ENCODE results near the gene SNX13. TPM values are rescaled to one million over a fixed set of nuclear protein-coding genes. Genes with fewer than 3 reads are reported as not detected.

SNX13 gene
- total and polyA plus RNA-seq, 5 donors from 2014 or later: 11.9 to 32.5 (median 13.0) TPM

DNA sequence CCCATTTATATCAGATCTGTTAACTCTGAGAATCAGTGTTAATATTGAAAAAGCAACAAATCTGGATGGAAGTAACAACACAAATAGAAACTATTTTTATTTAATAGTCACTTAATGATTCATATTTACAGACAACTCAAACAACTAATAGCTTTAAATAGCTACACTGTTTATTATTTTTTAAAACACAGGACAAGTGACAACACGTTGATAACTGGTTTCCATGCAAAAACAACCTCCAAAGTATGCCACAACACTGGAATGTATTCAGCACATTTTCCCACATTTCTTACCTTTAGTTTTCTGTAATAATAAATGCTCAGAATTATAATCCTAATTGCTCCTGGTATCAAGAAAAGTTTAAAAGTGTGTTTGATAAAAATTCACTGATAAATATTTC is 4.0 kb downstream of the SNX13 start:
- H3K27me3 Mint-ChIP-seq: no peaks in the 10 kb centered on the region
- no peak overlapping the region for H3K27ac ChIP-seq (ENCODE audit: insufficient read depth, low read length, poor library complexity, severe bottlenecking)
- H3K27me3 ChIP-seq (ENCODE audit: control insufficient read depth, insufficient read depth, low read length): no peaks in the 10 kb centered on the region
- no peak for ATAC-seq (ENCODE audit: low read depth in 2 of 2)
- peak overlapping the region; percentile 2 for H3K4me3 ChIP-seq (ENCODE audit: low read depth, low read length)
- H3K9me3 Mint-ChIP-seq: peaks cover 0 to 2% (median 0%) of the 10 kb centered on the region in 7 donors
- no peaks in the 10 kb centered on the region for H3K9me3 ChIP-seq (ENCODE audit: control insufficient read depth in 2 of 2, low read length in 2 of 2)
- H3K4me1 Mint-ChIP-seq: peaks cover 47 to 84% (median 57%) of the 10 kb centered on the region in 4 donors
- peaks cover 2% of the 10 kb centered on the region for H3K36me3 ChIP-seq (ENCODE audit: control insufficient read depth, insufficient read depth, low read length)
- peaks cover 46% of the 10 kb centered on the region for H3K4me1 ChIP-seq (ENCODE audit: control insufficient read depth, insufficient read depth, low read length, poor library complexity, severe bottlenecking)
- H3K27ac Mint-ChIP-seq: no peak overlapping the region
- no peak for DNase-seq
- peak overlapping the region in 1 of 4 donors; percentile 79 for H3K4me3 Mint-ChIP-seq
- no peaks in the 10 kb centered on the region for H3K36me3 Mint-ChIP-seq

DNA sequence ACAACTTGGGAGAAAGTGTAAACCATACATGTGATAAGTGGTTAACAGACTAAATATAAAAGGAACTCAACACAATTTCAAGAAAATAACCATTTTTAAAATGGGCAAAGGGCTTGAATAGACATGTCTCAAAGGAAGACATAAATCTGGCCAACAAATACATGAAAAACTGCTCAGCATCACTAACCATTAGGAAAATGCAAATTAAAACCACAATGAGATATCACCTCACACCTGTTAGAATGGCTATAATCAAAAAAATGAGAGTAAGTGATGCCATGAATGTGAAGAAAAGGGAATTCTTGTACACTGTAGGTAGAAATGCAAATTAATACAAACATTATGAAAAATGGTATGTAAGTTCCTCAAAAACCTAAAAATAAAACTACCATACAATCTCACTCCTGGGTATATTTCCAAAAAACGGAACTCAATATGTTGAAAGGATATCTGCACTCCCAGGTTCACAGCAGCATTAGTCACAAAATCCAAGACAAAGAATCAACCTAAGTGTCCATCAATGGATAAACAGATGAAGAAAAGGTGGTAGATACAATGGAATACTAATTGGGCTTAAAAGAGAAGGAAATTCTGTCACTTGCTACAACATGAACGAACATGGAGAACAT is 5.6 kb downstream of the SNX13 start:
- no peaks in the 10 kb centered on the region for H3K9me3 Mint-ChIP-seq
- H3K4me3 ChIP-seq (ENCODE audit: low read depth, low read length): peak overlapping the region; percentile 27
- peaks cover 45% of the 10 kb centered on the region for H3K4me1 ChIP-seq (ENCODE audit: control insufficient read depth, insufficient read depth, low read length, poor library complexity, severe bottlenecking)
- H3K36me3 ChIP-seq (ENCODE audit: control insufficient read depth, insufficient read depth, low read length): peaks cover 2% of the 10 kb centered on the region
- peaks cover 54 to 89% (median 59%) of the 10 kb centered on the region in 4 donors for H3K4me1 Mint-ChIP-seq
- peak overlapping the region in 1 of 4 donors; percentile 69 for H3K4me3 Mint-ChIP-seq
- no peak for ATAC-seq (ENCODE audit: low read depth in 2 of 2)
- H3K9me3 ChIP-seq (ENCODE audit: control insufficient read depth in 2 of 2, low read length in 2 of 2): no peaks in the 10 kb centered on the region
- no peaks in the 10 kb centered on the region for H3K27me3 Mint-ChIP-seq
- no peaks in the 10 kb centered on the region for H3K36me3 Mint-ChIP-seq
- no peak for DNase-seq
- no peak overlapping the region for H3K27ac ChIP-seq (ENCODE audit: insufficient read depth, low read length, poor library complexity, severe bottlenecking)
- no peaks in the 10 kb centered on the region for H3K27me3 ChIP-seq (ENCODE audit: control insufficient read depth, insufficient read depth, low read length)
- H3K27ac Mint-ChIP-seq: no peak overlapping the region

DNA sequence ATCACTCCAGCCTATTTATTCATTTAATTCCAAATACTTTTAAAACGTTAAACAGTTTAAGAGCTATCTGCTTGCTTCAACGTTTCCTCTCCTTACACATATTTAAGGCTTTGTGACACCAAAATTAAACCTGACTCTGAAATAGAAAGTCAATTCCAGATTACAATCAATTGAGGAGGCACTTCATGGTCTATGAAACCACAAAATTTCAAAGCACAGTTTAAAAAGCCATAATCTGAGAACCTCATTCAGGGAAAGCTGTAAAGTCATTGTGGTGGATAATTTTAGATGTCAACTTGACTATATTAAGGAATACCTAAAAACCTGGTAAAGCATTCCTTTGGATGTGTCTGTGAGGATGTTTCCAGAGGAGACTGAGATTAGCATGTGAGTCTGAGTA is 6.2 kb downstream of the SNX13 start:
- Mint-ChIP-seq H3K27ac (peak overlapping the region in 1 of 3 donors; percentile 64), H3K9me3 (no peaks in the 10 kb centered on the region), H3K36me3 (no peaks in the 10 kb centered on the region), H3K27me3 (no peaks in the 10 kb centered on the region), H3K4me3 (peak overlapping the region in 2 of 4 donors; percentile 17 to 69), H3K4me1 (peaks cover 57 to 88% (median 58%) of the 10 kb centered on the region in 4 donors)
- H3K9me3 ChIP-seq (ENCODE audit: control insufficient read depth in 2 of 2, low read length in 2 of 2): no peaks in the 10 kb centered on the region
- H3K27me3 ChIP-seq (ENCODE audit: control insufficient read depth, insufficient read depth, low read length): no peaks in the 10 kb centered on the region
- H3K4me3 ChIP-seq (ENCODE audit: low read depth, low read length): peak overlapping the region; percentile 27
- H3K4me1 ChIP-seq (ENCODE audit: control insufficient read depth, insufficient read depth, low read length, poor library complexity, severe bottlenecking): peaks cover 38% of the 10 kb centered on the region
- peaks cover 2% of the 10 kb centered on the region for H3K36me3 ChIP-seq (ENCODE audit: control insufficient read depth, insufficient read depth, low read length)
- DNase-seq: peak in 1 of 3 donors; percentile 35
- ATAC-seq (ENCODE audit: low read depth in 2 of 2): peak in 1 of 2 donors; percentile 16
- H3K27ac ChIP-seq (ENCODE audit: insufficient read depth, low read length, poor library complexity, severe bottlenecking): no peak overlapping the region

DNA sequence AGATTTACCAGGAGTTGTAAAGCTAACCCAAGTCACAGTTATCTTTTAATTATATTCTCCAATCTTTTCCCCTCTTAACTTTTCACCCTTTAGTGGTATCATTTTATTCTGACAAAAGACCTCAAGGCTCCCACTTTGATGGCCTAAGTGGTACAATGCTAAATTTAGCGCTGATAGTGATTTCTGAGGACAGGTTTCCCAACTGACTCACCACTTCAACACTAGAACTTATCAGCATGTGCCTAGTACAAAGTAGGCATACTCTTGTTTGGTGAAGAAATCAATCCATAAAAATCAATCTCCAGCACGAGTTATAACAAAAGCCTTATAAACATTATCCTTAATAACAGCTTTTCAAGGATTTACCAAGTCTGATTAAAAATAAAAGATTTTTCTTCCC is 7.5 kb downstream of the SNX13 start:
- Histone ChIP-seq H3K27me3 (ENCODE audit: control insufficient read depth, insufficient read depth, low read length) (no peaks in the 10 kb centered on the region), H3K36me3 (ENCODE audit: control insufficient read depth, insufficient read depth, low read length) (peaks cover 2% of the 10 kb centered on the region), H3K4me1 (ENCODE audit: control insufficient read depth, insufficient read depth, low read length, poor library complexity, severe bottlenecking) (peaks cover 25% of the 10 kb centered on the region), H3K4me3 (ENCODE audit: low read depth, low read length) (no peak overlapping the region), H3K9me3 (ENCODE audit: control insufficient read depth in 2 of 2, low read length in 2 of 2) (no peaks in the 10 kb centered on the region), H3K27ac (ENCODE audit: insufficient read depth, low read length, poor library complexity, severe bottlenecking) (no peak overlapping the region)
- H3K27me3 Mint-ChIP-seq: no peaks in the 10 kb centered on the region
- peak overlapping the region in 1 of 4 donors; percentile 14 for H3K4me3 Mint-ChIP-seq
- no peak overlapping the region for H3K27ac Mint-ChIP-seq
- peaks cover 49 to 85% (median 57%) of the 10 kb centered on the region in 4 donors for H3K4me1 Mint-ChIP-seq
- no peaks in the 10 kb centered on the region for H3K36me3 Mint-ChIP-seq
- H3K9me3 Mint-ChIP-seq: no peaks in the 10 kb centered on the region
- DNase-seq (no peak), ATAC-seq (ENCODE audit: low read depth in 2 of 2) (no peak)

DNA sequence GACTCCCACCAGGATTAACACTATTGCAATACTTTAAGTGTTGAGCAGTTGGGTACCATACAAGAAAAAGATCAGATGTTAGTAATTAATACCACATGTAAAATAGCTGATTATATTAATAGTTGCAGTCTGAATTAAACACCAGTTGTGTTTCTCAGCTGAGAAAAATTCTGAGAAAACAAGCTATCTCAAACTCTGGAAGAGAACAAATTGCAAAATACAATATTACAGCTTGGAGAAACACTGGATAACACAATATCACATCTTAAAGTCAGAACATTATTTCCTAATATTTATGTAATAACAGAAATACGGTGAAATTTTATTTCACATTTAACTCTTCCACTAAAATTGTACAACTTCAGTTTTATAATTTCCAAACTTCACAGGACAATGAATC is 9.2 kb downstream of the SNX13 start:
- H3K4me1 Mint-ChIP-seq: peaks cover 48 to 87% (median 56%) of the 10 kb centered on the region in 4 donors
- H3K4me3 Mint-ChIP-seq: no peak overlapping the region
- H3K27ac Mint-ChIP-seq: no peak overlapping the region
- no peaks in the 10 kb centered on the region for H3K27me3 ChIP-seq (ENCODE audit: control insufficient read depth, insufficient read depth, low read length)
- no peak overlapping the region for H3K4me3 ChIP-seq (ENCODE audit: low read depth, low read length)
- no peak overlapping the region for H3K27ac ChIP-seq (ENCODE audit: insufficient read depth, low read length, poor library complexity, severe bottlenecking)
- DNase-seq: no peak
- peaks cover 17% of the 10 kb centered on the region for H3K4me1 ChIP-seq (ENCODE audit: control insufficient read depth, insufficient read depth, low read length, poor library complexity, severe bottlenecking)
- no peaks in the 10 kb centered on the region for H3K27me3 Mint-ChIP-seq
- no peaks in the 10 kb centered on the region for H3K36me3 ChIP-seq (ENCODE audit: control insufficient read depth, insufficient read depth, low read length)
- no peaks in the 10 kb centered on the region for H3K9me3 Mint-ChIP-seq
- H3K36me3 Mint-ChIP-seq: no peaks in the 10 kb centered on the region
- no peak for ATAC-seq (ENCODE audit: low read depth in 2 of 2)
- no peaks in the 10 kb centered on the region for H3K9me3 ChIP-seq (ENCODE audit: control insufficient read depth in 2 of 2, low read length in 2 of 2)

DNA sequence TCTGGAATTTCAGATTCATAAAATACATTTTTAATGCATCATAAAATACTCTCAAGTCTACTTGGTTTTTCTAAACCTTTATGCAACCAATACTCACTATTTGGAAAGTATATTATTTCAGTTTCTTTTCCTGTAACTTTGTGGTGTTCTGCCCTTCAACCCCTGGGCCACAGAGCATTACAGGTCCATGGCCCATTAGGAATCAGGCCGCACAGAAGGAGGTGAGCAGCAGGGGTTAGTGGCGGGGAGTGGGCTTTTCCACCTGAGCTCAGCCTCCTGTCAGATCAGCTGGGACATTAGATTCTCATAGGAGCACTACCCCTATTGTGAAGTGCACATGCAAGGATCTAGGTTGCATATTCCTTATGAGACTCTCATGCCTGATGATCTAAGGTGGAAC is 9.7 kb downstream of the SNX13 start:
- H3K4me3 Mint-ChIP-seq: no peak overlapping the region
- Histone ChIP-seq H3K4me3 (ENCODE audit: low read depth, low read length) (peak overlapping the region; percentile 5), H3K4me1 (ENCODE audit: control insufficient read depth, insufficient read depth, low read length, poor library complexity, severe bottlenecking) (peaks cover 17% of the 10 kb centered on the region), H3K27ac (ENCODE audit: insufficient read depth, low read length, poor library complexity, severe bottlenecking) (no peak overlapping the region), H3K27me3 (ENCODE audit: control insufficient read depth, insufficient read depth, low read length) (no peaks in the 10 kb centered on the region), H3K9me3 (ENCODE audit: control insufficient read depth in 2 of 2, low read length in 2 of 2) (no peaks in the 10 kb centered on the region), H3K36me3 (ENCODE audit: control insufficient read depth, insufficient read depth, low read length) (no peaks in the 10 kb centered on the region)
- DNase-seq: no peak
- peaks cover 52 to 87% (median 59%) of the 10 kb centered on the region in 4 donors for H3K4me1 Mint-ChIP-seq
- no peaks in the 10 kb centered on the region for H3K27me3 Mint-ChIP-seq
- no peak for ATAC-seq (ENCODE audit: low read depth in 2 of 2)
- H3K27ac Mint-ChIP-seq: no peak overlapping the region
- H3K9me3 Mint-ChIP-seq: no peaks in the 10 kb centered on the region
- no peaks in the 10 kb centered on the region for H3K36me3 Mint-ChIP-seq

DNA sequence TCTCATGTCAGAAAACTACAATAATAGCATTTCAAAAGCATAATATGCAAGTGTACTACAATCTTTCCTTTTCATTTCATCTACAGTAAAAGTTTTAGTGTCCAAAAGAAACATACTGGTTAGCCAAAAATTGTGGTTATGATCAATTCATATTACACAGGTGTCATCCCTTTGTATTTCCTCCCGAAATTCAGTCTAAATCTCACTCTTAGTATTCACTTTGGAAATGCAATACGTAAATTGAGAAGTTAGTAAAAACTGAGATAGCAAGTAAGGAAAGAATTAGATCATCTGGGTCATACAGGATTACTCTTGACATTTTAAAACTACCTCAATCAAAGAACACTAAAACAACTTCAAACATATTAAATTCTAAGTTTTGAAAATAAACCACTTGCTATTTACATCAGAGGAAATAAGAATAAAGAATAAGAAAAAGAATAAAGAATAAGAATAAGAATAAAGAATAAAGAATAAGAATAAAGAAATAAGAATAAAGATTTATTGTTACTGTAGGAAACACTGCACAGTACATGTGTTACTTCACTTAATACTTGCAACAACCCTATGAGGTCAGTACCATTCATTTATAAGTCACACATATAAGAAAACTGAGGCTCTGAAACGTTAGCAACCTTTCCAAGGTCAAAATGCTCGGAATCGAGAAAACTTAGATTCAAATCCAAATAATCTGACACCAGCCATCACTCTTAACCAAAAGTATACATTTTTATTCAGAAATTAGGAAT is 10.5 kb downstream of the SNX13 start:
- ATAC-seq (ENCODE audit: low read depth in 2 of 2) (no peak), DNase-seq (no peak)
- Histone ChIP-seq H3K36me3 (ENCODE audit: control insufficient read depth, insufficient read depth, low read length) (no peaks in the 10 kb centered on the region), H3K9me3 (ENCODE audit: control insufficient read depth in 2 of 2, low read length in 2 of 2) (no peaks in the 10 kb centered on the region), H3K4me1 (ENCODE audit: control insufficient read depth, insufficient read depth, low read length, poor library complexity, severe bottlenecking) (peaks cover 17% of the 10 kb centered on the region), H3K27me3 (ENCODE audit: control insufficient read depth, insufficient read depth, low read length) (no peaks in the 10 kb centered on the region), H3K4me3 (ENCODE audit: low read depth, low read length) (no peak overlapping the region), H3K27ac (ENCODE audit: insufficient read depth, low read length, poor library complexity, severe bottlenecking) (no peak overlapping the region)
- Mint-ChIP-seq H3K27me3 (no peaks in the 10 kb centered on the region), H3K4me3 (no peak overlapping the region), H3K4me1 (peaks cover 54 to 90% (median 61%) of the 10 kb centered on the region in 4 donors), H3K9me3 (no peaks in the 10 kb centered on the region), H3K27ac (no peak overlapping the region), H3K36me3 (no peaks in the 10 kb centered on the region)
